ENCODE results near the gene G6PC1.
"Not testable (repeated sequence)": the region's sequence is repeated elsewhere in the genome, so short reads cannot be mapped to it uniquely, and the experiment has no call there.

Gene G6PC1

DNA sequence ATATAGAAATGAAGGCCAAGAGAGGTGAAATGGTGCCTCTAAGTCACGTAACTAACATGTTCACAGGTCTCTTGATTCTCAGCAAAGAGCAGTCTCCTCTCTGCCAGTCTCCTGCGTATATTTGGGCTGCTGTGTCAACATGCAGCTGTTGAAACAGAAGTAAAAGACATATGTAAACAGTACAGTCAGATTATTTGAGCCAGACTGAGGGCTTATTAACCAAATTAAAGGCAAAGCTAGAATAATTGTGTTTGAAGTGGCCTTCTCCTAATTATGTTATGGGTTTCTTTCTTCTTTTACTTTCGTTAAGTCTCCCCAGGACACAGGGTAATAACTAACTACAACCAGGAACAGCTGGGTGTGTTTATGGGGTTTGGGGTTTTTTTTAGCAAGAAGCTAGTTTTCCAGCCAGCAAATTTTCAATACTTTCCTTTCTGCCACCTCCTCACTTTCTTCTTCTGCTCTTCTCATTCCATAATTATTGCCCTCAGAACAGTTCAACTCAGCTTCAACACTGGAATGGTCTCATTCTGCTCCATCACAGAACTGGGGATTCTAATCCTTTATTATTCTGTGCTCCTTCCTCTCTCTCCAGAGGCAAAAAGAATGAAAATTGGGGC is 18.4 kb downstream of the G6PC1 start:
- Histone ChIP-seq H3K27ac (replicated peaks) (no peak overlapping the region), H3K27me3 (ENCODE audit: insufficient read depth, poor library complexity, severe bottlenecking) (no peaks in the 10 kb centered on the region), H3K4me3 (replicated peaks; ENCODE audit: insufficient read depth, low read length) (no peak overlapping the region)
- TF ChIP-seq, protein P1, sequence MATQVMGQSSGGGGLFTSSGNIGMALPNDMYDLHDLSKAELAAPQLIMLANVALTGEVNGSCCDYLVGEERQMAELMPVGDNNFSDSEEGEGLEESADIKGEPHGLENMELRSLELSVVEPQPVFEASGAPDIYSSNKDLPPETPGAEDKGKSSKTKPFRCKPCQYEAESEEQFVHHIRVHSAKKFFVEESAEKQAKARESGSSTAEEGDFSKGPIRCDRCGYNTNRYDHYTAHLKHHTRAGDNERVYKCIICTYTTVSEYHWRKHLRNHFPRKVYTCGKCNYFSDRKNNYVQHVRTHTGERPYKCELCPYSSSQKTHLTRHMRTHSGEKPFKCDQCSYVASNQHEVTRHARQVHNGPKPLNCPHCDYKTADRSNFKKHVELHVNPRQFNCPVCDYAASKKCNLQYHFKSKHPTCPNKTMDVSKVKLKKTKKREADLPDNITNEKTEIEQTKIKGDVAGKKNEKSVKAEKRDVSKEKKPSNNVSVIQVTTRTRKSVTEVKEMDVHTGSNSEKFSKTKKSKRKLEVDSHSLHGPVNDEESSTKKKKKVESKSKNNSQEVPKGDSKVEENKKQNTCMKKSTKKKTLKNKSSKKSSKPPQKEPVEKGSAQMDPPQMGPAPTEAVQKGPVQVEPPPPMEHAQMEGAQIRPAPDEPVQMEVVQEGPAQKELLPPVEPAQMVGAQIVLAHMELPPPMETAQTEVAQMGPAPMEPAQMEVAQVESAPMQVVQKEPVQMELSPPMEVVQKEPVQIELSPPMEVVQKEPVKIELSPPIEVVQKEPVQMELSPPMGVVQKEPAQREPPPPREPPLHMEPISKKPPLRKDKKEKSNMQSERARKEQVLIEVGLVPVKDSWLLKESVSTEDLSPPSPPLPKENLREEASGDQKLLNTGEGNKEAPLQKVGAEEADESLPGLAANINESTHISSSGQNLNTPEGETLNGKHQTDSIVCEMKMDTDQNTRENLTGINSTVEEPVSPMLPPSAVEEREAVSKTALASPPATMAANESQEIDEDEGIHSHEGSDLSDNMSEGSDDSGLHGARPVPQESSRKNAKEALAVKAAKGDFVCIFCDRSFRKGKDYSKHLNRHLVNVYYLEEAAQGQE (IDR thresholded peaks at IDR 0.05; ENCODE audit: insufficient replicate concordance, low read depth): no peak
- TF ChIP-seq POLR2AphosphoS5 (IDR thresholded peaks at IDR 0.05; ENCODE audit: low read depth) (no peak), GABPA (IDR thresholded peaks at IDR 0.05; ENCODE audit: low read depth) (no peak), SPI1 (IDR thresholded peaks at IDR 0.05; ENCODE audit: borderline replicate concordance, low read depth) (no peak)
- TF ChIP-seq, protein P2, sequence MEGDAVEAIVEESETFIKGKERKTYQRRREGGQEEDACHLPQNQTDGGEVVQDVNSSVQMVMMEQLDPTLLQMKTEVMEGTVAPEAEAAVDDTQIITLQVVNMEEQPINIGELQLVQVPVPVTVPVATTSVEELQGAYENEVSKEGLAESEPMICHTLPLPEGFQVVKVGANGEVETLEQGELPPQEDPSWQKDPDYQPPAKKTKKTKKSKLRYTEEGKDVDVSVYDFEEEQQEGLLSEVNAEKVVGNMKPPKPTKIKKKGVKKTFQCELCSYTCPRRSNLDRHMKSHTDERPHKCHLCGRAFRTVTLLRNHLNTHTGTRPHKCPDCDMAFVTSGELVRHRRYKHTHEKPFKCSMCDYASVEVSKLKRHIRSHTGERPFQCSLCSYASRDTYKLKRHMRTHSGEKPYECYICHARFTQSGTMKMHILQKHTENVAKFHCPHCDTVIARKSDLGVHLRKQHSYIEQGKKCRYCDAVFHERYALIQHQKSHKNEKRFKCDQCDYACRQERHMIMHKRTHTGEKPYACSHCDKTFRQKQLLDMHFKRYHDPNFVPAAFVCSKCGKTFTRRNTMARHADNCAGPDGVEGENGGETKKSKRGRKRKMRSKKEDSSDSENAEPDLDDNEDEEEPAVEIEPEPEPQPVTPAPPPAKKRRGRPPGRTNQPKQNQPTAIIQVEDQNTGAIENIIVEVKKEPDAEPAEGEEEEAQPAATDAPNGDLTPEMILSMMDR (IDR thresholded peaks at IDR 0.05; ENCODE audit: insufficient read depth, low read length): no peak
- no peak for DNase-seq (ENCODE audit: low read depth in 1 of 2, low spot score in 1 of 2)

DNA sequence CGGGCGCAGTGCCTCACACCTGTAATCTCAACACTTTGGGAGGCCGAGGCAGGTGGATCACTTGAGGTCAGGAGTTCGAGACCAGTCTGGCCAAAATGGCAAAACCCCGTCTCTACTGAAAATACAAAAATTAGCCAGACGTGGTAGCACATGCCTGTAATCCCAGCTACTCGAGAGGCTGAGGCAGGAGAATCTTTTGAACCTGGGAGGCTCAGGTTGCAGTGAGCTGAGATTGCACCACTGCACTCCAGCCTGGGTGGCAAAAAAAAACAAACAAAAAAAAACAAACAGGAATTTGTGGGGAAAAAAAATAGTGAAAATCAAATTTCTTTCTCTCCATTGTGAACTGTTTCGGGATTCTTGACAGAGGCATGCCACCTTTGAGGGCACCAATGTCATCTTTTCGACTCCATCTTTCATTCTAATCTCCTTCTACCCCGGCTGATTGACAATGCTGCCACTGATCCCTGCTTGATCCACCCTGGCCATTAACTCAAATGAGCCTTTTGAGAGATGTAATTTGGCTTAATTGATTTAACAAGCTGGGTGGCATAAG is 19.0 kb downstream of the G6PC1 start:
- H3K27ac ChIP-seq (replicated peaks); H3K27me3 ChIP-seq (ENCODE audit: insufficient read depth, poor library complexity, severe bottlenecking); DNase-seq (ENCODE audit: low read depth in 1 of 2, low spot score in 1 of 2); H3K4me3 ChIP-seq (replicated peaks; ENCODE audit: insufficient read depth, low read length): not testable (repeated sequence)

DNA sequence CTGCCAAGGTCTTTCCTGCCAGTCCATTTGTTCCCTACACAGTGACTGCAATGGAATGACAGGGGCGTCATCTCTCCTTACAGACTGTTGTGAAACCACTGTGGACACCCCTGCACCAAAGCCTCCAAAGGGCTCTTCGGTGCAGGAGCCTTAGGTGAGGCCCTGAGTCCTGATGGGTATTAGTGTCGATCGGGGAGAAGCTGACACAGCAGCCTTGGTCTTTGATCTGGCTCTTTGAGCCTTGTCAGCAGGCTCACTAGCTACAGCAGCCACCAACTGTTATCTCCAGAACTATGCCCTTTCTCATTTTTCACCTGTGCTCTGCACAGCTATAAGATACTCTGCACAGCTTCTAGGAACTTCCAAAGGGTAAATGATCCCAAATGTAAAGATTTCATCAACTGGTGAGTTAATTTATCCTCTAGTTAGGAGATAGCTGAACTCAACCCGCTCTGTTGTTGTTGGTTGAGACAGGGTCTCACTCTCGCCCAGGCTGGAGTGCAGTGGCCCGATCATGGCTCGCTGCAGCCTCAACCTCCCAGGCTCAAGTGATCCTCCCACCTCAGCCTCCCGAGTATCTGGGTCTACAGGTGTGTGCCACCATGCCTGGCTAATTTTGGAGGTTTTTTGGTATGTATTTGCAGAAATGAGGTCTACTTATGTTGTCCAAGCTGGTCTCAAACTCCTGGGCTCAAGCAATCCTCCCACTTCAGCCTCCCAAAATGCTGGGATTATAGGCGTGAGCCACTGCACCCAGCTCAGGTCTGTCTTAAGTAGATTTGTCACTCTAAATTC is 19.7 kb downstream of the G6PC1 start:
- DNase-seq (ENCODE audit: low read depth in 1 of 2, low spot score in 1 of 2): no peak
- no peak overlapping the region for H3K4me3 ChIP-seq (replicated peaks; ENCODE audit: insufficient read depth, low read length)
- H3K27ac ChIP-seq (replicated peaks): no peak overlapping the region

More for the DNA sequence above, 19.7 kb downstream of the G6PC1 start:
- TF ChIP-seq, protein P1 (IDR thresholded peaks at IDR 0.05; ENCODE audit: insufficient replicate concordance, low read depth): no peak
- TF ChIP-seq POLR2AphosphoS5 (IDR thresholded peaks at IDR 0.05; ENCODE audit: low read depth) (no peak), SPI1 (IDR thresholded peaks at IDR 0.05; ENCODE audit: borderline replicate concordance, low read depth) (no peak), GABPA (IDR thresholded peaks at IDR 0.05; ENCODE audit: low read depth) (no peak)
- TF ChIP-seq, protein P2 (IDR thresholded peaks at IDR 0.05; ENCODE audit: insufficient read depth, low read length): no peak
- H3K27me3 ChIP-seq (ENCODE audit: insufficient read depth, poor library complexity, severe bottlenecking): no peaks in the 10 kb centered on the region

Measured in HL-60 (cell line).